Thoracic aorta (tissue), 2 donors: Measurements from ENCODE around the gene KCNQ4. TPM values are rescaled to one million over a fixed set of nuclear protein-coding genes. Genes with fewer than 3 reads are reported as not detected.

Experiments used
- ATAC-seq: fragments of 150-250 bp; one replicate; pipeline ENCODE4 v1.8.0; 2017; ENCODE audit warnings: low read depth; ENCODE audit not compliant: insufficient number of reproducible peaks, low FRiP score
- DNase-seq: peaks from one replicate; pipeline ENCODE4 v3.0.0-alpha.2; 2020; ENCODE audit warnings: low spot score
- H3K27ac ChIP-seq, 2 donors: fragments of 200-600 bp; sonication (generic); 1 replicate in 1 of 2; 2 replicates in 1 of 2; pipeline ENCODE4 v1.5.1; 2016; ENCODE audit warnings: mild to moderate bottlenecking in 2 of 2, moderate library complexity in 2 of 2
- H3K27me3 ChIP-seq: fragments of 200-600 bp; sonication (generic); replicated peaks from 2 replicates; pipeline ENCODE4 v1.6.0; 2016; ENCODE audit warnings: mild to moderate bottlenecking; ENCODE audit not compliant: insufficient read depth
- H3K36me3 ChIP-seq: fragments of 200-600 bp; sonication (generic); one replicate; pipeline ENCODE4 v1.5.1; 2016
- H3K4me1 ChIP-seq, 2 donors: fragments of 200-600 bp; sonication (generic); 1 replicate in 1 of 2; 2 replicates in 1 of 2; pipeline versions ENCODE4 v1.5.1 to v1.6.0; 2016; ENCODE audit warnings: low read depth in 2 of 2, mild to moderate bottlenecking in 1 of 2; ENCODE audit not compliant: control insufficient read depth in 1 of 2
- H3K4me3 ChIP-seq: fragments of 200-600 bp; sonication (generic); 2 replicates; pipeline ENCODE4 v1.5.1; 2016; ENCODE audit warnings: mild to moderate bottlenecking
- H3K9me3 ChIP-seq: fragments of 200-600 bp; sonication (generic); 2 replicates; pipeline ENCODE4 v1.5.1; 2016
- total RNA-seq, 2 donors: library from RNA; depleted of rRNA; stranded (reverse); fragments of >200 nt; gene quantifications; one replicate each; pipeline versions ENCODE4 v1.1.0 to v1.2.3, GENCODE V29; 2016
- TF ChIP-seq, protein P1 (sequence below): fragments of 200-600 bp; sonication (generic); IDR thresholded peaks from one replicate; pipeline ENCODE4 v1.5.1; 2019; ENCODE audit warnings: antibody characterized with exemption

The KCNQ4 gene
- total RNA-seq, 2 donors from 2014 or later = 5.7 to 11.5 TPM

DNA sequence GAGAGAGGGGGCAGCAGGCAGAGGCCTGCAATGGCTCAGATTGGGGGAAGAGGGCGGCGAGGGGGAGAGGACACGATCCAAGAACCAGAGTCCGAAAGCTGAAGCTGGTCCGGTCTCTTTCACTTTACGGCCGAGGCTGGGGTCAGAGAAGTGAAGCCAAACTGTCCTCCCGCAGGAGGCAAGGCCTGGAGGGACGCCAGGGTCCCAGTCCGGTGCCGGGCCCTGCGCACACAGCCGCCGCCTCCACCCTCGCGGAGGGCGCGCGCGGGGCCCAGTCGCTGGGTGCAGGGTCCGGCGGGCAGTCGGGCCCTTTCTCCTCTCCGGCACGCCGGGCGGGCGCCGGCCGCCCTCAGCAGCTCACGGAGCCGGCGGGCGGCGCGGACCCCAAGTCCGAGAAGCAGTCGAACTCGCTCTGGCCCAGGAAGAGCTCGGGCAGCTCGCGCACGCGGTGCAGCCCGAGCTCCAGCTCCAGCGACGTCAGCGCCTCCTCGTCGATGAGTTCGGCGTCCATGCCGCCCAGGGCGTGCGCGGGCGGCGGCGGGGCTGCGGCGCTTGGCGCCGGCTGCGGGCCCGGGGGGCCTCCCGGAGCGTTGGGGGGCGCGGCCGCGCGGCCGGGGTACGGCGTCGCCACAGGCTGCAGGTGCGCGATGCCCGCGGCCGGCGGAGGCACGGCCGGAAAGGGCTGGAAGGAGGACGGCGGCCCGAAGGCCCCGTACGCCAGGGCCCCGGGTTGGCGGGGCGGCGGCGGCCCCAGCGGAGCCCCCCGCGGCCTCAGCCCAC, 77.8 kb downstream of the KCNQ4 start:
- peak overlapping the region; percentile 88 to 90 for H3K27ac ChIP-seq
- H3K9me3 ChIP-seq = no peaks in the 10 kb centered on the region
- DNase-seq (no peak), ATAC-seq (no peak)
- peaks cover 16 to 35% of the 10 kb centered on the region in 2 donors for H3K4me1 ChIP-seq
- TF ChIP-seq, protein P1, sequence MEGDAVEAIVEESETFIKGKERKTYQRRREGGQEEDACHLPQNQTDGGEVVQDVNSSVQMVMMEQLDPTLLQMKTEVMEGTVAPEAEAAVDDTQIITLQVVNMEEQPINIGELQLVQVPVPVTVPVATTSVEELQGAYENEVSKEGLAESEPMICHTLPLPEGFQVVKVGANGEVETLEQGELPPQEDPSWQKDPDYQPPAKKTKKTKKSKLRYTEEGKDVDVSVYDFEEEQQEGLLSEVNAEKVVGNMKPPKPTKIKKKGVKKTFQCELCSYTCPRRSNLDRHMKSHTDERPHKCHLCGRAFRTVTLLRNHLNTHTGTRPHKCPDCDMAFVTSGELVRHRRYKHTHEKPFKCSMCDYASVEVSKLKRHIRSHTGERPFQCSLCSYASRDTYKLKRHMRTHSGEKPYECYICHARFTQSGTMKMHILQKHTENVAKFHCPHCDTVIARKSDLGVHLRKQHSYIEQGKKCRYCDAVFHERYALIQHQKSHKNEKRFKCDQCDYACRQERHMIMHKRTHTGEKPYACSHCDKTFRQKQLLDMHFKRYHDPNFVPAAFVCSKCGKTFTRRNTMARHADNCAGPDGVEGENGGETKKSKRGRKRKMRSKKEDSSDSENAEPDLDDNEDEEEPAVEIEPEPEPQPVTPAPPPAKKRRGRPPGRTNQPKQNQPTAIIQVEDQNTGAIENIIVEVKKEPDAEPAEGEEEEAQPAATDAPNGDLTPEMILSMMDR = no peak
- H3K4me3 ChIP-seq = peak overlapping the region; percentile 87
- H3K36me3 ChIP-seq = no peaks in the 10 kb centered on the region
- no peaks in the 10 kb centered on the region for H3K27me3 ChIP-seq

DNA sequence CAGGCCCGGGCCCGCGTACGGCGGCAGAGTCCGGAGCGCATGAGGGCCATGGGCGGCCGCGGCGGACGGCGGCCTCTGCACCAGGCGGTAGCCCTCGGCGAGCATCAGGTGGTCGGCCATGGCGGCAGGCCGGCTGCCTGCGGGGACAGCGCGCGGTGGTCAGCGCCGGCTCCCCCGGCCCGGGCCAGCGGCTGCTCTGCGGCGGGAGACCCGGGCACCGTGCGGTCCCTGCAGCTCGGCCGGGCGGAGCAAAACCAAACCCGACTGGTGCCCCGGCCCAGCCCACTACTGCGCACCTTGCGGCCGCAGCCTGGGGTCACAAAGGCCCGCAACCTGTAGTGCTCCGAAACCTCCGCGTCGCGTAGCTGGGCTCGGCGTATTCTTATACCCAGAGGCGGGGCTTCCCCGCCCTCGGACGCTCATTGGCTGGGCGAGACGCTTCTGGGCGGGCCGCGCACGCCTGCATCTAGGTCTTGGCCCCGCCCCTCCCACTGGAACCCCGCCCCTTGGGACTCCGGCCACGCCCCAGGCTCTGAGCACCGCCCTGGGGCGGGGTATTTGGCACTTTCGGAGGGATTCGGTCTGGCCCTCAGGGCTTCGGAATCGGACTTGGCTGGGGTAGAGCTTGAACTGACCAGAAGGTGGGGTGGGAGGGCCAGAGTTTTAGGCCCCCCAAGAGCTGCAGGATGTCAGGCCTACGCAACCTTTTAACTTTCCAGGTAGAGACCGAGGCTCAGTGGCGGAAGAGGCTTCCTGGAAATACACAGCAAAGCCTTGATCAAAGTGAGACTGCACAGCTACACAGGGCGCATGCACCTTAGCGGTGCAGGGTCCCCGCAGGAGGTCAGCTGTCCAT, 78.6 kb downstream of the KCNQ4 start, which contains the start of gene CITED4:
Gene CITED4 (minus strand): TSS at position 356 of the 856 bp plus-strand sequence. CDS start 236 bp downstream, at position 120.
- ATAC-seq (peak; percentile 90), DNase-seq (peak; percentile 88)
- Histone ChIP-seq H3K9me3 (no peaks in the 10 kb centered on the region), H3K36me3 (no peaks in the 10 kb centered on the region), H3K4me3 (peak within 1 kb of the TSS; percentile 87), H3K27me3 (no peaks in the 10 kb centered on the region), H3K4me1 (peaks cover 16 to 35% of the 10 kb centered on the region in 2 donors), H3K27ac (peak within 1 kb of the TSS; percentile 88 to 90)
- TF ChIP-seq, protein P1 = peak; percentile 24

DNA sequence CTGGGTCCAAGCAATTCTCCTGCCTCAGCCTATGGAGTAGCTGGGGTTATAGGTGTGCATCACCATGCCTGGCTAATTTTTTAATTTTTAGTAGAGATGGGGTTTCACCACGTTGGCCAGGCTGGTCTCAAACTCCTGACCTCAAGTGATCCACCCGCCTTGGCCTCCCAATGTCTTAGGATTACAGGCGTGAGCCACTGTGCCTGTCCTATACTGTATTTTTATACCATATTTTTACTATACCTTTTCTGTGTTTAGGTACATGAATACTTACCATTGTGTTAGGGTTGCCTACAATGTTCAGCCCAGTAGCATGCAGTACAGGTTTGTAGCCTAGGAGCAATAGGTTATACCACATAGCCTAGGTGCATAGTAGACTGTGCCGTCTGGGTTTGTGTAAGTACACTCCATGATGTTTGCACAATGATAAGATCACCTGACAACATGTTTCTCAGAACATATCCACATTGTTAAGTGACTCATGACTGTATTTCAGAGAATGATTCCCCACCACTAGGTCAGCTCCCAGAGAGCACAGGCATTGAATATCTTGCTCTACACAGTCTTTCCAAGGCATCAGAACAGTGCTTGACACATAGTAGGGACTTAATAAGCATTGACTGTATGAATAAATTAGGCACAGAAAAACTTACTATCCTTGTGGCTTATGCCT, 84.6 kb downstream of the KCNQ4 start:
- no peak overlapping the region for H3K27ac ChIP-seq
- no peaks in the 10 kb centered on the region for H3K36me3 ChIP-seq
- DNase-seq = no peak
- ATAC-seq = no peak
- peaks cover 0 to 22% of the 10 kb centered on the region in 2 donors for H3K4me1 ChIP-seq
- TF ChIP-seq, protein P1 = no peak
- H3K27me3 ChIP-seq = no peaks in the 10 kb centered on the region
- H3K4me3 ChIP-seq = no peak overlapping the region
- H3K9me3 ChIP-seq = no peaks in the 10 kb centered on the region

DNA sequence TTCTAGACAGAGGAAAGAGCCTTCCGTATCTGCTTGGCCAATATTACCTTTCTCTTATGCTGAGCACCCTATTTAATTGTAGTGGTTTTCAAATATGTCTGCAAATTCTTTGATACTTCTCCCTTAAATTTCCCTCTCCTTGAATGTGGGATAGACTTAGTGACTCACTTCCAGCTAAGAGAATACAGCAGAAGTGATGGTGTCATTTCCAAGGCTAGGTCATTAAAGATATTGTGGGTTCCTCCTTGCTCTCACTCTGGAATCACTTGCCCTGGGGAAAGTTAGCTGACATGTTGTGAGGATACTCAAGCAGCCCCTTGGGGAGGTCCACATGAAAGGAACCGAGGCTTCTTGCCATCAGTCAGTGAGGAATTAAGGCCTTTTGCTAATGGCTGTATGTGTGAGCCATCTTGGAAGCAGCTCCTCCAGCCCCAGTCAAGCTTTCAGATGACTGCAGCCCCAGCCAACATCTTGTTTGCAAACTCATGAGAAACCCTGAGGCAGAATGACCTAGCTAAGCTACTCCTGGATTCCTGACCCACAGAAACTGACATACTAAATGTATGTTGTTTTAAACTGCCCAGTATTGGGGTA, 86.6 kb downstream of the KCNQ4 start:
- DNase-seq (no peak), ATAC-seq (no peak)
- TF ChIP-seq, protein P1 = no peak

More for the DNA sequence above, 86.6 kb downstream of the KCNQ4 start:
- Histone ChIP-seq H3K36me3 (no peaks in the 10 kb centered on the region), H3K4me3 (no peak overlapping the region), H3K27ac (no peak overlapping the region), H3K4me1 (peaks cover 0 to 25% of the 10 kb centered on the region in 2 donors), H3K27me3 (no peaks in the 10 kb centered on the region), H3K9me3 (no peaks in the 10 kb centered on the region)
